Neuronal stem cell (in vitro differentiated cells): ENCODE results near the gene ZBTB12.
"Not testable (repeated sequence)": the region's sequence is repeated elsewhere in the genome, so short reads cannot be mapped to it uniquely, and the experiment has no call there.

Experiments used
- DNase-seq: peaks from one replicate; pipeline ENCODE4 v3.0.0-alpha.2; 2013; ENCODE audit warnings: low spot score
- H2AFZ ChIP-seq: one replicate; pipeline ENCODE4 v1.6.1; 2013; ENCODE audit warnings: mild to moderate bottlenecking, low read length, inconsistent platforms
- H2AK5ac ChIP-seq: 2 replicates; pipeline ENCODE4 v1.6.1; 2013; ENCODE audit warnings: low read depth, mild to moderate bottlenecking, inconsistent platforms, low read length, moderate library complexity, mixed read lengths
- H2BK120ac ChIP-seq: 2 replicates; pipeline ENCODE4 v1.6.1; 2013; ENCODE audit warnings: low read depth, mild to moderate bottlenecking, inconsistent platforms, low read length, moderate library complexity, mixed read lengths
- H2BK12ac ChIP-seq: one replicate; pipeline ENCODE4 v1.6.1; 2013; ENCODE audit warnings: low read length, inconsistent platforms
- H2BK15ac ChIP-seq: 2 replicates; pipeline ENCODE4 v1.6.1; 2013; ENCODE audit warnings: mild to moderate bottlenecking, low read length, inconsistent platforms, mixed read lengths
- H2BK5ac ChIP-seq: one replicate; pipeline ENCODE4 v1.6.1; 2013; ENCODE audit warnings: inconsistent platforms, mild to moderate bottlenecking, low read length, moderate library complexity
- H3K14ac ChIP-seq: one replicate; pipeline ENCODE4 v1.6.1; 2013; ENCODE audit warnings: low read length, inconsistent platforms
- H3K18ac ChIP-seq: 2 replicates; pipeline ENCODE4 v1.6.1; 2013; ENCODE audit warnings: low read length, inconsistent platforms
- H3K23ac ChIP-seq: 2 replicates; pipeline ENCODE4 v1.6.1; 2013; ENCODE audit warnings: low read depth, mild to moderate bottlenecking, mixed read lengths, low read length, inconsistent platforms; ENCODE audit not compliant: poor library complexity
- H3K27ac ChIP-seq: replicated peaks from 3 replicates; pipeline ENCODE4 v1.5.1; 2013; ENCODE audit warnings: low read length, inconsistent platforms
- H3K27me3 ChIP-seq, 3 experiments: 2 replicates each; pipeline ENCODE4 v1.6.1; 2013; ENCODE audit warnings: low read length in 3 of 3, mild to moderate bottlenecking in 2 of 3, inconsistent platforms in 1 of 3, low read depth in 1 of 3, mixed read lengths in 1 of 3, moderate library complexity in 1 of 3; ENCODE audit not compliant: control insufficient read depth in 3 of 3, insufficient read depth in 3 of 3
- H3K36me3 ChIP-seq, 2 donors: replicated peaks in 1 of 2; 2 replicates each; pipeline ENCODE4 v1.6.1; 2013; ENCODE audit warnings: low read length in 2 of 2; ENCODE audit not compliant: control insufficient read depth in 2 of 2, insufficient read depth in 2 of 2
- H3K4ac ChIP-seq: 2 replicates; pipeline ENCODE4 v1.6.1; 2013; ENCODE audit warnings: inconsistent platforms, mild to moderate bottlenecking, low read length, moderate library complexity
- H3K4me1 ChIP-seq, 2 donors: 1 replicate in 1 of 2; 2 replicates in 1 of 2; pipeline ENCODE4 v1.6.1; 2013; ENCODE audit warnings: low read length in 2 of 2, low read depth in 1 of 2; ENCODE audit not compliant: control insufficient read depth in 2 of 2, insufficient read depth in 1 of 2
- H3K4me2 ChIP-seq: one replicate; pipeline ENCODE4 v1.6.1; 2013; ENCODE audit warnings: mild to moderate bottlenecking, low read length, inconsistent platforms; ENCODE audit not compliant: insufficient read depth, poor library complexity, severe bottlenecking
- H3K4me3 ChIP-seq, 2 donors: 2 replicates each; pipeline ENCODE4 v1.5.1; 2013; ENCODE audit warnings: low read length in 2 of 2, mild to moderate bottlenecking in 2 of 2, inconsistent platforms in 1 of 2, moderate library complexity in 1 of 2
- H3K79me1 ChIP-seq: one replicate; pipeline ENCODE4 v1.6.1; 2013; ENCODE audit warnings: low read depth, mild to moderate bottlenecking, inconsistent platforms, low read length, moderate library complexity
- H3K9ac ChIP-seq: one replicate; pipeline ENCODE4 v1.6.1; 2013; ENCODE audit warnings: mild to moderate bottlenecking, low read depth, low read length, inconsistent platforms; ENCODE audit not compliant: poor library complexity
- H3K9me3 ChIP-seq, 2 donors: replicated peaks in 1 of 2; 2 replicates each; pipeline versions ENCODE3 to v1.6.1; 2013; ENCODE audit warnings: low read length in 2 of 2, mild to moderate bottlenecking in 2 of 2, inconsistent platforms in 1 of 2, low read depth in 1 of 2, mixed read lengths in 1 of 2, moderate library complexity in 1 of 2; ENCODE audit not compliant: control insufficient read depth in 2 of 2, insufficient read depth in 1 of 2
- H4K8ac ChIP-seq: one replicate; pipeline ENCODE4 v1.6.1; 2013; ENCODE audit warnings: low read depth, mild to moderate bottlenecking, inconsistent platforms, low read length, moderate library complexity
- H4K91ac ChIP-seq: one replicate; pipeline ENCODE4 v1.6.1; 2013; ENCODE audit warnings: low read length, low read depth, mild to moderate bottlenecking, inconsistent platforms; ENCODE audit not compliant: poor library complexity
- WGBS, 2 donors: extraction: QIAGEN DNeasy Blood & Tissue Kit; methylation state at CpG; one replicate each; pipeline ENCODE4 v1.1.7; 2013; ENCODE audit warnings: missing lambda C conversion rate in 2 of 2, mixed read lengths in 1 of 2; ENCODE audit not compliant: insufficient read length in 2 of 2, insufficient replicate concordance in 1 of 2; ENCODE audit errors: extremely low coverage in 2 of 2; 5-methylcytosine and 5-hydroxymethylcytosine counted together

ZBTB12 gene

DNA sequence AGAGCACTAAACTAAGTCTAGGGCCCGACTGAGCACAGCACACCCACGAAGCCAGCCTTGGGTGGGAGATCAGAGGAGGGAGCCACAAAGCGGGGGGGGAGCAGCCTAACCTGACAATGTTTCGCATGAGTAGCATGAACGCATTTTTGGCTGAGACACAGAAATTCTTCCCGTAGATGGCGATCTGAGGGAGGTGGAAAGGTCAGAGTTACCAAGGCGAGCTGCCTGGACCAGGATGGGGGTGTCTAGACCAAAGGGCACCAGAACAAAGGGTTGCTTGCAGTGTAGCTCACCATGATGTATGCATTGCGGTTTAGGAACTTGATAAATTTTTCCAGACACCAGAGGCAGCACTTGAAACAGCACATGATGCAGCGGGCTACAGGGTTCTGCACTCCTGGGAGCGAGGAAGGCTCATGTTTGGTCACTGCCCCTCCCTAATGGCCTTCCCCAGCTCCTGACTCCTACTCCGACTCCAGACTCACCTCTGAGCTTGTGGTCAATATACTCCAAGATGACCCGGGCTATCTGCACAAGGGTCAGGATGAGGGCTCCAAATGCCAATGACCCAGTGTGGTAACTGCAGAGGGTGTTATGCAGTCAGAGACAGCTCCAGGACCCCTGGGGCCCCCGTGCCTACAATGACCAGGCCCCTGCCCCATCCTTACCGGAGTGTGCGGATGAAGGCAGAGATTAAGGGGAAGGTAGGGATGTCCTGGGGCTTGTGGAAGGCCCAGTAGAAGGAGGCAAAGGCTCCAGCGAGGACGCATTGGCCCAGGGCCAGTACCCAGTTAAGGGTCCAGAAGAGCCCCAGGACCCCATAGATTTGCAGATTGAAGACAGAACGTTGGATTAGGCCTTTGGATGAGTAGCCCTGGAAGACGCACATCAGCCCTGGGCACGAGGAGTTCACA is 36.4 kb downstream of the ZBTB12 start:
- H4K8ac ChIP-seq, result peak overlapping the region; percentile 2
- H3K4me3 ChIP-seq, result no peak overlapping the region
- H3K4ac ChIP-seq, result peak overlapping the region; percentile 19
- H2AK5ac ChIP-seq, result peak overlapping the region; percentile 90
- H2BK12ac ChIP-seq, result peak overlapping the region; percentile 66
- H3K4me2 ChIP-seq, result no peak overlapping the region
- H4K91ac ChIP-seq, result peak overlapping the region; percentile 11
- H3K9me3 ChIP-seq, result no peaks in the 10 kb centered on the region
- peak overlapping the region; percentile 90 for H2BK15ac ChIP-seq
- no peak overlapping the region for H3K14ac ChIP-seq
- H2BK120ac ChIP-seq, result no peak overlapping the region
- H3K36me3 ChIP-seq, result peaks cover 0 to 11% of the 10 kb centered on the region in 2 donors
- WGBS, 2 donors, result no CpG with 5 or more reads among the region's 21 CpGs
- no peak overlapping the region for H3K18ac ChIP-seq
- peak overlapping the region; percentile 10 for H2AFZ ChIP-seq
- H3K79me1 ChIP-seq, result no peaks in the 10 kb centered on the region
- H2BK5ac ChIP-seq, result peak overlapping the region; percentile 45
- H3K9ac ChIP-seq, result peak overlapping the region; percentile 50
- H3K23ac ChIP-seq, result peak overlapping the region; percentile 37
- no peak overlapping the region for H3K27ac ChIP-seq
- peaks cover 18 to 30% of the 10 kb centered on the region in 2 donors for H3K4me1 ChIP-seq
- H3K27me3 ChIP-seq, result no peaks in the 10 kb centered on the region
- no peak for DNase-seq

GRCh38 chr6:31864818-31865204 is 37.1 kb downstream of the ZBTB12 start:
- H3K79me1 ChIP-seq, result no peaks in the 10 kb centered on the region
- peak overlapping the region; percentile 4 for H2AK5ac ChIP-seq
- H3K23ac ChIP-seq, result no peak overlapping the region
- H3K18ac ChIP-seq, result no peak overlapping the region
- no peak overlapping the region for H4K8ac ChIP-seq
- no peak overlapping the region for H3K4me2 ChIP-seq
- peak overlapping the region; percentile 6 for H3K9ac ChIP-seq
- WGBS, 2 donors, result no CpG with 5 or more reads among the region's 8 CpGs
- H3K4me3 ChIP-seq, result no peak overlapping the region
- peaks cover 0 to 2% of the 10 kb centered on the region in 2 donors for H3K9me3 ChIP-seq
- H3K4ac ChIP-seq, result no peak overlapping the region
- H2BK5ac ChIP-seq, result peak overlapping the region; percentile 45
- H3K36me3 ChIP-seq, result peaks cover 6 to 18% of the 10 kb centered on the region in 2 donors
- peak overlapping the region; percentile 32 for H2BK120ac ChIP-seq
- peaks cover 17 to 30% of the 10 kb centered on the region in 2 donors for H3K4me1 ChIP-seq
- H3K27me3 ChIP-seq, result no peaks in the 10 kb centered on the region
- no peak overlapping the region for H3K27ac ChIP-seq
- no peak for DNase-seq
- no peak overlapping the region for H2BK15ac ChIP-seq
- no peak overlapping the region for H3K14ac ChIP-seq
- peak overlapping the region; percentile 10 for H2AFZ ChIP-seq
- H4K91ac ChIP-seq, result no peak overlapping the region
- peak overlapping the region; percentile 51 for H2BK12ac ChIP-seq

DNA sequence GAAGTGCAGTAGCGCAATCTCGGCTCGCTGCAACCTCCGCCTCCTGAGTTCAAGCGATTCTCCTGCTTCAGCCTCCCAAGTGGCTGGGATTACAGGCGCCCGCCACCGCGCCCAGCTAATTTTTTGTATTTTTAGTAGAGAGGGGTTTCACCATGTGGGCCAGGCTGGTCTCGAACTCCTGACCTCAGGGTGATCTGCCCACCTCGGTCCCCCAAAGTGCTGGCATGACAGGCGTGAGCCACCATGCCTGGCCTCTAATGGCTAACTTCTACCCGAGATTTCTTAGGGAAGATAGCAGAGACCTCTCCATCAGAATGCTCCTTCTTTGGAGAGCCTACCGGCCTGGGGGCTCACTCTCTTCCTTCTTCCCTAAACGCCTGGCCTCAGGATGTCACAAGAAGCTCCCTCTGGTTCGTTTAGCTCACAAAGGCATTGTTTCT is 37.7 kb downstream of the ZBTB12 start:
- peak overlapping the region; percentile 32 for H2BK120ac ChIP-seq
- not testable (repeated sequence) for H3K14ac ChIP-seq

More for the DNA sequence above, 37.7 kb downstream of the ZBTB12 start:
- peaks cover 14 to 28% of the 10 kb centered on the region in 2 donors for H3K4me1 ChIP-seq
- H2BK12ac ChIP-seq, H4K8ac ChIP-seq, H3K4ac ChIP-seq, DNase-seq, H3K79me1 ChIP-seq, H3K9me3 ChIP-seq, H2BK15ac ChIP-seq, H4K91ac ChIP-seq, H3K27me3 ChIP-seq: not testable (repeated sequence)
- H3K36me3 ChIP-seq, result peaks cover 12 to 24% of the 10 kb centered on the region in 2 donors
- H2AFZ ChIP-seq, result peak overlapping the region; percentile 71
- H2BK5ac ChIP-seq, result peak overlapping the region; percentile 45
- no CpG with 5 or more reads among the region's 16 CpGs for WGBS, 2 donors
- H2AK5ac ChIP-seq, result peak overlapping the region; percentile 4
- H3K27ac ChIP-seq, result peak overlapping the region; percentile 76
- peak overlapping the region; percentile 84 for H3K18ac ChIP-seq
- H3K23ac ChIP-seq, result peak overlapping the region; percentile 58
- H3K4me3 ChIP-seq, result peak overlapping the region; percentile 53 to 82
- H3K4me2 ChIP-seq, result peak overlapping the region; percentile 43
- peak overlapping the region; percentile 50 for H3K9ac ChIP-seq
